Activated T-cell treated with anti-CD3 and anti-CD28 coated beads, Interleukin-2, amount 50 U/mL, for 72 hours (primary cell): Measurements from ENCODE around the gene MYL12B. TPM values are rescaled to one million over a fixed set of nuclear protein-coding genes. Genes with fewer than 3 reads are reported as not detected.
"Not testable (repeated sequence)": the region's sequence is repeated elsewhere in the genome, so short reads cannot be mapped to it uniquely, and the experiment has no call there.

Experiments used
- ATAC-seq, 2 donors: fragments of 150-1000 bp; cut with Tn5 transposase; replicated peaks in 1 of 2; 2 replicates each; pipeline ENCODE4 v1.10.0; 2021; ENCODE audit warnings: moderate library complexity in 2 of 2, mild to moderate bottlenecking in 1 of 2
- DNase-seq, 2 donors: peaks; one replicate each; pipeline ENCODE4 v3.0.0; 2021 to 2022; ENCODE audit warnings: mixed read lengths in 1 of 2
- H3K27ac Mint-ChIP-seq: one replicate; pipeline ENCODE4 v1.8.0; 2022; ENCODE audit warnings: mild to moderate bottlenecking, moderate library complexity, mixed read lengths
- H3K27me3 Mint-ChIP-seq: one replicate; pipeline ENCODE4 v1.8.0; 2022; ENCODE audit warnings: low read depth, mixed read lengths
- H3K36me3 Mint-ChIP-seq, 2 donors: one replicate each; pipeline ENCODE4 v1.8.0; 2022; ENCODE audit warnings: mixed read lengths in 2 of 2, mild to moderate bottlenecking in 1 of 2; ENCODE audit not compliant: insufficient read depth in 2 of 2
- H3K4me1 Mint-ChIP-seq: one replicate; pipeline ENCODE4 v1.8.0; 2022; ENCODE audit warnings: low read depth, mixed read lengths
- H3K4me3 Mint-ChIP-seq, 2 donors: one replicate each; pipeline ENCODE4 v1.8.0; 2022; ENCODE audit warnings: mild to moderate bottlenecking in 2 of 2, mixed read lengths in 2 of 2, moderate library complexity in 2 of 2
- H3K9me3 Mint-ChIP-seq, 2 donors: one replicate each; pipeline ENCODE4 v1.8.0; 2022; ENCODE audit warnings: mixed read lengths in 2 of 2
- total RNA-seq, 2 donors: library from RNA; stranded (reverse); gene quantifications; one replicate each; pipeline ENCODE4 v1.2.3, GENCODE V29; 2022

Gene MYL12B
- total RNA-seq, 2 donors from 2014 or later = 235 to 276 TPM

- H3K27me3 Mint-ChIP-seq = peaks cover 25% of the 10 kb centered on the region
- peak overlapping the region; percentile 97 for H3K27ac Mint-ChIP-seq
- peaks cover 22% of the 10 kb centered on the region for H3K4me1 Mint-ChIP-seq
- DNase-seq (peak; percentile 69), ATAC-seq (peak; percentile 100)
- H3K9me3 Mint-ChIP-seq = no peaks in the 10 kb centered on the region
- peaks cover 0 to 1% of the 10 kb centered on the region in 2 donors for H3K36me3 Mint-ChIP-seq
- H3K4me3 Mint-ChIP-seq = peak overlapping the region; percentile 73 to 90
These were observed 43.4 kb downstream of the MYL12B start for GRCh38 chr18:3305354-3305762.

- no peaks in the 10 kb centered on the region for H3K9me3 Mint-ChIP-seq
- H3K36me3 Mint-ChIP-seq = peaks cover 0 to 1% of the 10 kb centered on the region in 2 donors
- H3K27me3 Mint-ChIP-seq = peaks cover 19% of the 10 kb centered on the region
- ATAC-seq = peak; percentile 11 to 26
- peak overlapping the region; percentile 97 for H3K27ac Mint-ChIP-seq
- H3K4me3 Mint-ChIP-seq = peak overlapping the region; percentile 73 to 90
- peaks cover 22% of the 10 kb centered on the region for H3K4me1 Mint-ChIP-seq
- peak in 1 of 2 donors; percentile 19 for DNase-seq
These were observed 44.0 kb downstream of the MYL12B start for GRCh38 chr18:3305933-3306332.

- no peak for DNase-seq
- H3K27ac Mint-ChIP-seq = peak overlapping the region; percentile 97
- no peak for ATAC-seq
- H3K27me3 Mint-ChIP-seq = peaks cover 15% of the 10 kb centered on the region
- H3K9me3 Mint-ChIP-seq = no peaks in the 10 kb centered on the region
- peaks cover 0 to 1% of the 10 kb centered on the region in 2 donors for H3K36me3 Mint-ChIP-seq
- peaks cover 22% of the 10 kb centered on the region for H3K4me1 Mint-ChIP-seq
- peak overlapping the region; percentile 73 to 90 for H3K4me3 Mint-ChIP-seq
These were observed 44.5 kb downstream of the MYL12B start for GRCh38 chr18:3306391-3306790.

GRCh38 chr18:3313685-3314084 lies 51.8 kb downstream of the MYL12B start:
- DNase-seq = no peak

GRCh38 chr18:3315344-3315743 lies 53.4 kb downstream of the MYL12B start:
- DNase-seq, H3K36me3 Mint-ChIP-seq, H3K27me3 Mint-ChIP-seq, H3K27ac Mint-ChIP-seq, H3K4me3 Mint-ChIP-seq, H3K9me3 Mint-ChIP-seq, ATAC-seq: not testable (repeated sequence)
- peaks cover 17% of the 10 kb centered on the region for H3K4me1 Mint-ChIP-seq

More at GRCh38 chr18:3313685-3314084, 51.8 kb downstream of the MYL12B start:
- Mint-ChIP-seq H3K4me1 (peaks cover 2% of the 10 kb centered on the region), H3K27ac (no peak overlapping the region), H3K36me3 (peaks cover 0 to 3% of the 10 kb centered on the region in 2 donors), H3K4me3 (no peak overlapping the region), H3K27me3 (no peaks in the 10 kb centered on the region), H3K9me3 (peaks cover 0 to 3% of the 10 kb centered on the region in 2 donors)
- no peak for ATAC-seq

- Mint-ChIP-seq H3K4me1 (peaks cover 34% of the 10 kb centered on the region), H3K27ac (peak overlapping the region; percentile 64), H3K36me3 (peaks cover 0 to 3% of the 10 kb centered on the region in 2 donors), H3K4me3 (peak overlapping the region; percentile 0 to 27), H3K9me3 (peaks cover 0 to 3% of the 10 kb centered on the region in 2 donors), H3K27me3 (peaks cover 14% of the 10 kb centered on the region)
- ATAC-seq (peak; percentile 72 to 82), DNase-seq (peak; percentile 38 to 57)
These were observed 57.5 kb downstream of the MYL12B start for GRCh38 chr18:3319399-3319798.

- Mint-ChIP-seq H3K4me3 (peak overlapping the region in 1 of 2 donors; percentile 27), H3K27ac (no peak overlapping the region), H3K36me3 (peaks cover 0 to 3% of the 10 kb centered on the region in 2 donors), H3K9me3 (peaks cover 0 to 3% of the 10 kb centered on the region in 2 donors), H3K4me1 (peaks cover 34% of the 10 kb centered on the region), H3K27me3 (peaks cover 14% of the 10 kb centered on the region)
- DNase-seq = no peak
- peak; percentile 31 to 33 for ATAC-seq
These were observed 58.0 kb downstream of the MYL12B start for GRCh38 chr18:3319894-3320454.

GRCh38 chr18:3321133-3321812 lies 59.3 kb downstream of the MYL12B start:
- peak overlapping the region in 1 of 2 donors; percentile 1 for H3K4me3 Mint-ChIP-seq
- peak; percentile 60 to 71 for ATAC-seq
- H3K27ac Mint-ChIP-seq = no peak overlapping the region
- peak; percentile 38 to 47 for DNase-seq
- peaks cover 22% of the 10 kb centered on the region for H3K27me3 Mint-ChIP-seq
- H3K36me3 Mint-ChIP-seq = no peaks in the 10 kb centered on the region
- H3K9me3 Mint-ChIP-seq = no peaks in the 10 kb centered on the region
- peaks cover 34% of the 10 kb centered on the region for H3K4me1 Mint-ChIP-seq

- DNase-seq (no peak), ATAC-seq (no peak)
- H3K27me3 Mint-ChIP-seq = peaks cover 38% of the 10 kb centered on the region
- H3K27ac Mint-ChIP-seq = no peak overlapping the region
- H3K9me3 Mint-ChIP-seq = no peaks in the 10 kb centered on the region
- peaks cover 30% of the 10 kb centered on the region for H3K4me1 Mint-ChIP-seq
- no peak overlapping the region for H3K4me3 Mint-ChIP-seq
- H3K36me3 Mint-ChIP-seq = no peaks in the 10 kb centered on the region
These were observed 62.0 kb downstream of the MYL12B start for GRCh38 chr18:3323900-3324299.

Other genes starting within 250 kb of the MYL12B start
- 100 to 1,000 TPM; 101 to 106 TPM for gene LPIN2, start 249.0 kb upstream of the MYL12B start, total RNA-seq
- gene MYOM1, start 42.2 kb upstream of the MYL12B start, total RNA-seq = 1 to 10 TPM in 1 of 2 donors, under 1 TPM in 1; 0.39 to 1.1 TPM
- 100 to 1,000 TPM; 425 to 483 TPM for gene MYL12A, start 14.3 kb upstream of the MYL12B start, total RNA-seq
- 10 to 100 TPM; 60.0 to 70.0 TPM for gene TGIF1, start 188.0 kb downstream of the MYL12B start, total RNA-seq